Fibroblast of the aortic adventitia (primary cell): ENCODE data around the gene DISC1. TPM values are rescaled to one million over a fixed set of nuclear protein-coding genes. Genes with fewer than 3 reads are reported as not detected.

Experiments
- DNase-seq: peaks from one replicate; pipeline ENCODE4 v3.0.0-alpha.2; 2010; ENCODE audit warnings: low read depth
- H3K4me3 ChIP-seq: 2 replicates; pipeline ENCODE4 v1.5.1; 2011; ENCODE audit warnings: low read depth, mild to moderate bottlenecking, control low read depth, low read length, moderate library complexity
- total RNA-seq: library from RNA; depleted of rRNA; stranded (reverse); fragments of >200 nt; gene quantifications from 2 replicates; pipeline ENCODE4 v1.2.3, GENCODE V29; 2012; ENCODE audit warnings: low replicate concordance
- TF ChIP-seq, protein P1 (sequence below): IDR thresholded peaks from 2 replicates; pipeline ENCODE4 v1.5.1; 2011; ENCODE audit warnings: mild to moderate bottlenecking, low read length, control low read depth, inconsistent platforms; ENCODE audit not compliant: insufficient read depth

The DISC1 gene
- total RNA-seq, 1 donor = 4.7 TPM

DNA sequence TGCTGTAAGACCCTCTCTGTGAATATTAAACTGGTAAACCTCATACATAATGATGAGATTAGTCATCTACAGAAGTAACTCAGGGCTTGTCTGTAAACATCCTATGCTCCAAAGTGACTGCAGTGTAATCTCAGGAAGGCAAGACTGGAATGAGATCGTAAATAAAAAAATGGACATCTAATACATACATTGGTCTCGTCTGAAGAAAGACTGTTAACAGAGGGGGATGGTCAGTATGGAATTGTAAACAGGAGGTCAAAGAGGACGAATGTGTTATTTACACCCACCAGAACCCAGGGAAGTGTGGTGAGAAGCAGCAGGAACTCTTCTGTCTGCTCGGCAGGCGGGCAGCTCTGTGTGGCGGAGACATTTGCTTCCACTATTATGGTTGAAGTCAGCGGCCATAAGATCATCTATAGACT, 51.4 kb downstream of the DISC1 start:
- DNase-seq = no peak
- TF ChIP-seq, protein P1, sequence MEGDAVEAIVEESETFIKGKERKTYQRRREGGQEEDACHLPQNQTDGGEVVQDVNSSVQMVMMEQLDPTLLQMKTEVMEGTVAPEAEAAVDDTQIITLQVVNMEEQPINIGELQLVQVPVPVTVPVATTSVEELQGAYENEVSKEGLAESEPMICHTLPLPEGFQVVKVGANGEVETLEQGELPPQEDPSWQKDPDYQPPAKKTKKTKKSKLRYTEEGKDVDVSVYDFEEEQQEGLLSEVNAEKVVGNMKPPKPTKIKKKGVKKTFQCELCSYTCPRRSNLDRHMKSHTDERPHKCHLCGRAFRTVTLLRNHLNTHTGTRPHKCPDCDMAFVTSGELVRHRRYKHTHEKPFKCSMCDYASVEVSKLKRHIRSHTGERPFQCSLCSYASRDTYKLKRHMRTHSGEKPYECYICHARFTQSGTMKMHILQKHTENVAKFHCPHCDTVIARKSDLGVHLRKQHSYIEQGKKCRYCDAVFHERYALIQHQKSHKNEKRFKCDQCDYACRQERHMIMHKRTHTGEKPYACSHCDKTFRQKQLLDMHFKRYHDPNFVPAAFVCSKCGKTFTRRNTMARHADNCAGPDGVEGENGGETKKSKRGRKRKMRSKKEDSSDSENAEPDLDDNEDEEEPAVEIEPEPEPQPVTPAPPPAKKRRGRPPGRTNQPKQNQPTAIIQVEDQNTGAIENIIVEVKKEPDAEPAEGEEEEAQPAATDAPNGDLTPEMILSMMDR = no peak
- no peak overlapping the region for H3K4me3 ChIP-seq

GRCh38 chr1:231679109-231679508, 52.5 kb downstream of the DISC1 start:
- no peak overlapping the region for H3K4me3 ChIP-seq
- TF ChIP-seq, protein P1 = no peak
- no peak for DNase-seq

DNA sequence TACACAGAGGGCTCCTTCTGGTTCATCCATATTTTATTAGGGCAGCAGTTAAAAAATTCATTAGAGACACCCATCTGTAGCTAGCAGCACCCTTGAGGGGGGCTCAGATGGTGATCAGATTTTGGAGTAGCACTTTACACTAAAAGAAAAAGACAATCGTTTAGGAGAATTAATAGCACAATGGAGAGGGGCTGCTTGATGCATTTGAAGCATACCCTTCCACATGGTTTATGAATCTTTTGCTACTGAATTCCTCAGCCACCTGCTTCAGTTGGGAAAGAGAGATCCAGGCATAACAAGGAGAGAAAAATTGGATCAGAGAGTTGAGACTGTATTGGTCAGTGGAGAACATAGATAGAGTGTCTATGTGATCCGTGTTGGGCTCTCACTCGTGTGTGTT, 54.4 kb downstream of the DISC1 start:
- no peak for DNase-seq
- TF ChIP-seq, protein P1 = no peak
- no peak overlapping the region for H3K4me3 ChIP-seq

DNA sequence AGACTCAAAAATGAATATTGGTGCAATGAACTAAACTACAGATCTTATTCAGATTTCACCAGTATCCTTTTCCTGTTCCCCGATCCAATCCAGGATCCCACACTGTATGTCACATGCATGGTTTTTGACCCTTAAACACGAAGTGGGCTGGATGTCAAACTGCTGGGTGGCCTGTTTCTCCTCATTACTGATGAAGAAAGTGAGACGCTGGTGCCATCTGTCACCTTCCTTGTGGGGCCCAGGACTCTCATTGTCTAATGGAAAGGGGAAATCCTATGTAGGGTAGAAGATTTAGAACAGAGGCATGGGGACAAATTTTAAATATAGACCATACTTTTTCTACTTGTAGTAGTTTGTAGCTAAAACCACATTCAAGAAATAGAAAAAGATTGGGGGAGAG, 56.2 kb downstream of the DISC1 start:
- no peak overlapping the region for H3K4me3 ChIP-seq

GRCh38 chr1:231683439-231684165, 57.0 kb downstream of the DISC1 start:
- no peak for DNase-seq
- TF ChIP-seq, protein P1 = no peak
- no peak overlapping the region for H3K4me3 ChIP-seq

More for the DNA sequence above, 56.2 kb downstream of the DISC1 start:
- TF ChIP-seq, protein P1 = no peak
- DNase-seq = no peak

- DNase-seq = no peak
- TF ChIP-seq, protein P1 = no peak
Measured at GRCh38 chr1:231684356-231685244, 58.0 kb downstream of the DISC1 start.

More at GRCh38 chr1:231684356-231685244, 58.0 kb downstream of the DISC1 start:
- H3K4me3 ChIP-seq = no peak overlapping the region
